ENCODE results near the gene SSBP2.
"Not testable (repeated sequence)": the region's sequence is repeated elsewhere in the genome, so short reads cannot be mapped to it uniquely, and the experiment has no call there.

Gene SSBP2

DNA sequence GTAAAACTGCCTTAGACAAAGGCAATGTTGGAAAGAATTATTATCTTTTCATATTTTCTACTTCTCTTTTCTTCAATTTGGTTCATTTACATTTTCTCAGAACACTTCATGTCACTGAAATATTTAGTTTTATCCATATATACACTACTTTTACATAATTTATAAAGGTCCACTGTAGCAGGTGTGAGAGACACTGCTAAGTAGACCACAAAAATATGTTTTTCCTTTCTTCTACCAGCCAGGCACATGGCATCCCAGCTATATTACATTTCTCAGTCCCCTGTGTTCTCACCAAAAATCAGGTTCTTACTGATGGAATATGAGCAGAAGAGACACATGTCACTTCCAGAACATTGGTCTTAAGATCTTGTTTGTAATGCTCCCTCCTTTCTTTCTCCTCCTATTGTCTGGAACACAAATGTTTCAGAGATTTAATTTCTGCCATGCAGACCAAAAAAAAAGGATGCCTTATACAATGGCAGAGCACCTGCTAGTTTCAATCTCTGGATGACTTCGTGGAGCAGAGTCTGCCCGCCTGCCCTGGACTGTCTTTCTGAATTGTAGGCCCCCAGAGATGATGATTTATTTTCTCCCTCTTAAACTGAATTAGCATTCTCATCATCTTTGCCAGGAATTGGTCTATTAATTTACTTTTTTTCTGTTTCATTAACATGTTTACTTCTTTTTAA, 231.5 kb downstream of the SSBP2 start:
- DNase-seq = no peak

- no peak for DNase-seq
Measured at GRCh38 chr5:81517462-81517861, 233.4 kb downstream of the SSBP2 start.

DNA sequence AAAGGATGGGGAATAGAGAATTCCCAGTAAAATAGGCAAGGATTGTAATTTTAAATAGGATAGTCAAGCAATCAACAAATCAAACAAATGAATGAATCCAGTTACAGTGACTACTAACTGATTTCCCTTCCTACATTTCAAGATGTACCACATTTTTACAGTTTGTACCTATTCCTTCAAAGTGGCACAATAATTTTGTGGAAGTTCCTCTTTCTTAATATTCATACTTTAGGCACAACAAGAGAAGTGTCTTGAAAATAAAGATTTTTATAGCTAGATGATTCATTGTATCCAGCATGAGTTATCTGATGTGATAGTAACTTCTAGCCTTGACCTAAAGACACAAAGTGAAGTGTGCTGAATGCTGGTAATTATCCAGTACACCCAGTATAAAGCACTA, 234.8 kb downstream of the SSBP2 start:
- no peak for DNase-seq

DNA sequence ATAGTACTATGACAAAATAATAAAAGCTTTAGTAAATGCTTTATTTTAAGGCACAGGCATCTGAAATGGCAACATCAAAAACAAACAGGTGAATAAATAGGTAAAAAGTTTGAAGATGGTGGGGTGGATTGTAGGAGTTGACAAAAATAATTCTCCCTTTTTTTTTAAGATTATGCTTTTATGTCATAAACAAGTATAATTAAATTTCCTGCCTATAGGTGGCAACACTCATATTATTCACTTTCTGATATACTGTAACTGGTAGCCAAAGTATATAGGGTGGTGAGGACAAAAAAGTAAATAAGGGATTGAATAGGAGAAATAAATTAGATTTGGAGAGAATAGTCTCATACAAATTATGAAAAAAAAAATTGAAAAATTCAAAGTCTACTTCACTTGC, 236.9 kb downstream of the SSBP2 start:
- no peak for DNase-seq

- no peak for DNase-seq
Measured at GRCh38 chr5:81513473-81513872, 237.4 kb downstream of the SSBP2 start.

DNA sequence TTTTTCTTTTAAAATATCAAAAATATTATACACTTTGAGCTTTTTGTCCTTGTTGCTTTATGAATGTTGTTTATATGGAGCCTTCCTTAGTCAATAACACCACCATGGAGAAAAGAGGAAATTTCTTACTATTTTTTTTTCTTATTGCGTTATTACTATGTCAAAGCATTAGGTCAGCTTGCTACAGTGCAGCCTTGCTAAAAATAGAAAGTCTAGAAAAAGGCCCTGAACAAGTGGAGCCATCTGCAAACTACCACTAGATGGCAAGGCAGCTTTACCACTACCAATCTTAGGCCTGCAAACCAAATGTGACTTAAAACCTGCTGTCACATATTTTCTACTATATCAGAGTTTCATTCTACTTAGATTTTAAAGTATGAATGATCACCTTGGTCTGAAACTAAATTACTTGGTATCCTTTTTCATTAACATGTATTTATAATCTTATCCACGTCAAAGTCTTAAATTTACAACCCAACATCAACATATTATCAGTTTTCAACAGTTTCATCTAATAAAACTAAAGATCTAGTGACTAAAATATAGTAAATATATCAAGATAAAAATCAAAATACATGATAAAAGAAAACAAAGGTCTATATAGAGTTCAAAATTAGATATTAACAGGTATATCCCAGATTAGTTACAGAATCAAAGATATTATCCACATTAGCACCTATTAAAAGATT, 243.9 kb downstream of the SSBP2 start:
- DNase-seq = peak; percentile 3 to 4

GRCh38 chr5:81506378-81506777, 244.5 kb downstream of the SSBP2 start:
- no peak for DNase-seq

GRCh38 chr5:81505672-81506071, 245.2 kb downstream of the SSBP2 start:
- no peak for DNase-seq

DNA sequence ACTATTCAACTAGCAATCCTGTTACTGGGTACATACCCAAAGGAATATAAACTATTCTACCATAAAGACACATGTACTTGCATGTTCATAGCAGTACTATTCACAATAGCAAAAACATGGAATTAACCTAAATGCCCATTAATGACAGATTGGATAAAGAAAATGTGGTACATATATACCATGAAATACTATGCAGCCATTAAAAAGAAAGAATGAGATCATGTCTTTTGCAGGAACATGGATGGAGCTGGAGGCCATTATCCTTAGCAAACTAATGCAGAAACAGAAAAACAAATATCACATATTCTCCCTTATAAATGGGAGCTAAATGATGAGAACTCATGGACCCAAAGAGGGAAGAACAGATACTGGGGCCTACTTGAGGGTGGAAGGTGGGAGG, 247.3 kb downstream of the SSBP2 start:
- not testable (repeated sequence) for DNase-seq

- no peak for DNase-seq
Measured at GRCh38 chr5:81495286-81495685, 255.6 kb downstream of the SSBP2 start.

- no peak for DNase-seq
Measured at GRCh38 chr5:81488862-81489261, 262.0 kb downstream of the SSBP2 start.

- DNase-seq = no peak
Measured at GRCh38 chr5:81486711-81487110, 264.2 kb downstream of the SSBP2 start.

DNA sequence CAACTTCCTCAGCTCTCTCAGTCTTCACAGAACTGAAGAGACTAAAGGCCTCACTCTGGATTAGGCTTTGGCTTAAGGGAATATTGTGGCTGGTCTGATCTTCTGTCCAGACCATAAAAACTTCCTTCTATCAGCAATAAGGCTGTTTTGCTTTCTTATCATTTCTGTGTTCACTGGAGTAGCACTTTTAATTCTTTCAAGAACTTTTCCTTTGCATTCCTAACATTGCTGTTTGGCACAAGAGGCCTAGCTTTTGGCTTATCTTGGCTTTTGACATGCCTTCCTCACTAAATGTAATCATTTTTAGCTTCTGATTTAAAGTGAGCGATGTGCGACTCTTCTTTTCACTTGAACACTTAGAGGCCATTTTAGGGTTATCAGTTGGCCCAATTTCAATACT, 268.3 kb downstream of the SSBP2 start:
- DNase-seq = no peak

GRCh38 chr5:81473395-81473794, 277.5 kb downstream of the SSBP2 start:
- not testable (repeated sequence) for DNase-seq

GRCh38 chr5:81469676-81470075, 281.2 kb downstream of the SSBP2 start:
- no peak for DNase-seq

DNA sequence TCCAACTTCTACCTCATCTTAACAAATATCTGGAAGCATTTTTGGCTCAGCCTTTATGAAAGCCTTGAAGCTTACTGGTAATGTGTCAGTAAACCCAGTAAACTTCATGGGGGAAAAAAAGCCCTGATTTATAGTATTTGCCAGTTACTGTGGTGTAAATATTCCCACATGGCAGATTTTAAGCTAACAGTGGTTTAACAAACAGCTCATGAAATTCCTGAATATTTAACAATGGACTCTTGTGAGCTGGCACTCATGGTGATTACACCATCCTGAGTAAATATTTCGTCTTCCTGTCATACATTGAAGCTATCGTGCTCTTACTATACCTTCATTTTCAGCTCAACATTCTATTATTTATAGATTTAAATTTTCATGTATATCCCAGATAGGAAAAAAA, 300.0 kb downstream of the SSBP2 start:
- no peak for DNase-seq

DNA sequence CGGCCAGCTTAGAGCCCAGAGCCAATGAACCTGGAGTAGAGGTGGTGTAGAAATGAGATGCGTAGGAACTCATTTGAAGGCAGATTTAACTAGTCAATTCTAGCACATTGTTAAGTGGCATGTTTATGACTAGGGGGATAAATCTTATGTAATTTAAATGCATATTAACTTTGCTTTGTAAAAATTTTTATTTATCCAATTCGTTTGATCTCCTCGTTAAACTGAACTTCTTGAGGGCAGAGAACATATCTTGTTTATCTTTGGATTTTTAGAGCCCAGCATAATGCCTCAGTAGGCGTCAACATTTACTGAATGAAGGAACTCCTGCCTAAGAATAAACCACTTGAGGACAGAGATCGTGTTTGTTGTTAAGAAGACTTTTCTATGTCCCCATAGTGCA, 315.9 kb downstream of the SSBP2 start:
- DNase-seq = no peak

DNA sequence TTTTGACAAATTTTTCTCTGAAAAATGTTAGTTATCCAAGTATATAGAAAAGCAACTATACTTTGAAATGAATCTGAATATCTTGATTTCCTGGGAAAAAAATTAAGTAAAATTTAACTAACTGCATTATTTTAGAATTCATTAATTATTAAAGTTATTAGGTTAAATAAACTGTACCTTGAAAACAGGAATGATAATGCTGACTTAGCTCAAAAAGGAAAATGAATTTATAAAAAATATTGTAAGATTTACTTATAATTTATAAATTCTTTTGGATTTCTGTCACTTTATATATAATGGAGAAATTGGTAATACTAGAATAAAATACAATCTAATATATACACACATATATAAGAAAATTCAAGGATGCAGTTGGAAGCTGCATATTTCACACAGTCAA, 320.9 kb downstream of the SSBP2 start:
- DNase-seq = no peak

GRCh38 chr5:81429363-81429762, 321.5 kb downstream of the SSBP2 start:
- no peak for DNase-seq

DNA sequence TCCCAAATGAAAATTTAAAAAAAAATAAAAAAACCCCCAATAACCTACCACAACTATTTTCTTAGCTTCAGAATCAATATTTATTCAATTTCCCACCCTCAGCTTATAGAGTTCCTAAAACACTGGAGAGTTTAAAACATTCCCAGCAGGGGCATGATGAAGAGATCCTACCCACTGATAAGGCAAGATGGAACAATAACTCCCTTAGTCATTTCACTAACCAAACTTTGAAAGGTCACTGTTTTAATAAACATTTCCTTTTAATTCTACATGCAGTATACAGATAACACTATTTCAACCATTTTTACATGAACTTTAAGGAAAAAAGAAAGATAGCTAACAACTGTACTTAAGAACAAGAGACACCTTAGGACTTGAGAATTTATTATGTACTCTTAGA, 322.0 kb downstream of the SSBP2 start:
- no peak for DNase-seq

DNA sequence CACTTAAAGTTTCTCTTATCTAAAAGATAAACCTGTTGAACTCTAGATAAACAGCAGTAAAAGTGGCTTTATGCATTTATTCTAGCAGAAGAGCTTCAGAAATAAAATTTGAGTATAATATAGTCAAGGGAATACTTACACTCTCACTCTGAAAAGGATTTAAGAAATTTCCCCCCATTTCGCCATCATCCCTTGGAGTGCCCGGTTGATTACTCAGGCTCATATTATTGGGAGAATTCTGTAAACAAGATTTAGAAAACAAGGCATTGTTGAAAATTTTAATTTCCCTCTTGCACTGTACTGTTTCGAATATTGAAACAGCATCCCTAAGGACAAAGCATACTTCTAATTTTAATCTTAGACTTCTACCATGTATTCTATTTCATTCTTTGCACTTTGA, 322.5 kb downstream of the SSBP2 start:
- no peak for DNase-seq

GRCh38 chr5:81427566-81427965, 323.3 kb downstream of the SSBP2 start:
- no peak for DNase-seq

DNA sequence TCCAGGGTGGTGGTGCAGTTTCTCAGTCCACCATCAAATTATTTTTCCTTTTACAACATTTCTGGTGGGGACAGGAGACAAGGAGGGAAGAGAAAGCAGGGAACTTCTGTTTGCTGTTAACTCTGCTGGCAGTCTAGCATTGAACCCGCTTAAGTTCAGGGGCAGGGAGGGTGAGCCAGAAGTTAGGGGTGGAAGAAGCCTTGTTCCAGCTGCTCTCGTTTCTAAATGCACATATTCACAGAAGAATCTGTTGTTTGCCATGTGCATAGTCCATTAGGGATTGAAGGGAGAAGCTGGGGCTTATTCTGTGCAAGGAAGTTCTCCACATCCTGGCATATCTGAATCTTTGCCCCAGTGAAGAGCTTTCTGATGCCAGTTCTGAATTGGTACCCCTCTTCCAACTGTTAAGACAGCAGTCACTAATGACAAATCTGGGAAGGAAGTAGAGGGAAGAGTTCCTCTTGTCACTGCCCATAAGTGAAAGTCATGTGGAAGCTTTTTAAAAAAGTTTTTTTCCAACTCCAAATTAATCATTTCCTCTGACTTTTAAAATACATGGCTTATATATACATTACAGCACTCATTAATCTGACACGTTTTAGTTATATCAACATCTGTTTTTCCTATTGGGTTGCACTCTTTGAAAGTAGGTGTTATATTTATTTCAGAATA, 324.4 kb downstream of the SSBP2 start:
- no peak for DNase-seq

- DNase-seq = no peak
Measured at GRCh38 chr5:81425569-81425968, 325.3 kb downstream of the SSBP2 start.
